Measurements from ENCODE around the gene ZNF18. TPM values are rescaled to one million over a fixed set of nuclear protein-coding genes. Genes with fewer than 3 reads are reported as not detected.

Gene ZNF18
- total and polyA plus RNA-seq, 2 of the 4 experiments (the other 2 are of a cell fraction) = 4.5 to 11.7 TPM

DNA sequence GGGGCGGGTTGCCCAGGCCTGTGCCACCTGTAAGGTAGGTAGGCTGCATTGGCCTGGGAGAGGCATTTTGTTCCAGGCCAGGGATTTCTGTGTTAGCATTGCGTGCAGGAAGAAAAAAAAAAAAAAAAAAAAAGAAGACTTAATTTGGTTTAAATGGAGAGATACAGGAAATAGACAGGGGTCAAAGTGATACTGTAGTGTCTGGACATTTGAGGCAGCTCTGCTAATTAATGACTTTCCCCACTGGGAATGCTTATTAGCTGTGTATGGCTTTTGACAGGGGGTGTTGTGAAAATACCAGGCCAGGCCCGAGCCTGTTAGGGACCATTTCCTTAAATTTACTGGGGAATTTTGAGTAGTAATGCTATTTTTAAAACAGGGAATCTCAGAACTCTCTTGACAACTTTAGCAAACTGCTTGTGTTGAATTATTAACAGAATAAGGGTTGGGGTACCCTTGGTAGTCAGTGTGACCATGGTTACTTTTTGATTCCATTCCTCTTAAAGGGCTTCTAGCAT lies 24.4 kb upstream of the ZNF18 start (continued):
- TF ChIP-seq CHD1 (IDR thresholded peaks at IDR 0.05; ENCODE audit: low read depth, low read length) = no peak

DNA sequence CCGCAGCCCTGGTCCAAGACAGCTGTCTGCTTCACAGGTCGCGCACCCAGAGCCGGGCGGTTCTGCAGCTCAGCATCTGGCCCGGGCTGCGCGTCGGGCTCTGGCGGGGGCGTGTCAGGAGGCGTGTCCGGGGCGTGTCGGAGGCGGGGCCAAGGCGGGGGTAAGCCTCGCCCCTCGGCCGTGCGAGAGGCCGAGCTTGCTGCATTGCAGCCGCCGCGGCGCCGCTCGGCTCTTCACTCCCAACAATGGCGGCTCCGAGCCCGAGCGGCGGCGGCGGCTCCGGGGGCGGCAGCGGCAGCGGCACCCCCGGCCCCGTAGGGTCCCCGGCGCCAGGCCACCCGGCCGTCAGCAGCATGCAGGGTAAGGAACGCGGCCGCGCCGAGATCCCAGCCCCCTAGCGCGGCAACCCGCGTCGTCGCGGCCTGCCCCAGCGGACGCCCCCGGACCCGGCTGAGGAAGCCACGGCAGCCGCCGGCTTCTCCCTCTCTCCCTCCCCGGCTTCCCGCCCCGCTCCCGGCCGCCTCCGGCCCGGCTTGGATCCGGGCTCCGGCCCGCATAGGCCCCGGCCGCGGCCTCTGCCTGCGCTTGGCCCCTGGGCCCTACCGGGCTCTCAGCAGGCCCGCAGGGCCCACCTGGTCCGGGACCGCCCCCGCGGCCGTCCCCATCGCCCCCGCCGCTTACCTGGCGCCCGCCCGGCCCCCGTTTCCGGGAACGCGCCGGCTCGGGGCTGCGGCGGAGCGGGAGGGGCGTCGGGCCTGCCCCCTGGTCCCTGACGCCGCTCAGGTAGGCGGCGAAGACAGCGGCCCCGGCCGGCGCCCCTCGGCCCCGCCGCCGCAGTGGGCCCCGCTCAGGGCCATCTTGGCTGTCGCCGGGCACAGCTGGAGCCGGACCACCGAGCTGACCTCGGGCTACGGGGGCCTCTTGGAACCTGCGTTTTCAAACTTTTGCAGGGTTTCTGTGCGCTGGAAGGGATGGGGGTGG lies 23.7 kb upstream of the ZNF18 start, which contains the start of gene MAP2K4:
Gene MAP2K4 (plus strand): TSS at position 236 of the 981 bp plus-strand sequence. CDS start 10 bp downstream, at position 246.
- H3K27ac ChIP-seq (ENCODE audit: insufficient read depth, low read length) = peak within 1 kb of the TSS; percentile 55
- H3K36me3 ChIP-seq (ENCODE audit: control insufficient read depth, insufficient read depth, low read length) = no peaks in the 10 kb centered on the region
- 0 out of 2 replicates have a peak within 1 kb of the TSS, but pooled peaks have one; percentile 8 for H3K56ac ChIP-seq (ENCODE audit: extremely low read depth, insufficient read depth, low read length)
- H3K9me1 ChIP-seq (ENCODE audit: insufficient read depth, low read length) = 0 out of 2 replicates have a peak, but pooled peaks cover 2% of the 10 kb centered on the region
- H2AFZ ChIP-seq (replicated peaks; ENCODE audit: low read length, poor library complexity) = peak within 1 kb of the TSS; percentile 91
- peak within 1 kb of the TSS; percentile 67 for H3K4me3 ChIP-seq (ENCODE audit: insufficient read depth, low read depth, low read length)
- peak within 1 kb of the TSS; percentile 22; the same call in 1 of the 2 replicates for H3K23ac ChIP-seq (ENCODE audit: low read depth, low read length)
- peak within 1 kb of the TSS; percentile 10 for H2BK5ac ChIP-seq (ENCODE audit: low read depth, low read length, poor library complexity, severe bottlenecking)
- H3K18ac ChIP-seq (ENCODE audit: low read depth, low read length) = 0 out of 2 replicates have a peak within 1 kb of the TSS, but pooled peaks have one; percentile 42
- no peak within 1 kb of the TSS for H2AK5ac ChIP-seq (ENCODE audit: low read depth, low read length)
- H2BK20ac ChIP-seq (ENCODE audit: low read depth, low read length) = no peak within 1 kb of the TSS
- peak within 1 kb of the TSS; percentile 96 for H3K9ac ChIP-seq (ENCODE audit: low read depth, low read length)
- no TSS peak for BruUV-seq (replicated peaks)
- no peaks in the 10 kb centered on the region for H3K9me3 ChIP-seq (ENCODE audit: control insufficient read depth, insufficient read depth, low read length)
- peak within 1 kb of the TSS; percentile 100 for H3K4me2 ChIP-seq (ENCODE audit: low read depth, low read length)
- ChIA-PET POLR2A (ENCODE audit: unreplicated experiment) (interaction anchor here (1.0 kb wide), 1 partner anchor 34 kb away, joined by 3 read pairs; no protein-coding TSS in a partner anchor), CTCF (interaction anchor here (1.0 to 1.3 kb wide), 3 partner anchors 12 to 32 kb away, joined by 3 to 4 read pairs (median 3); partner anchors contain the start of gene ZNF18)
- H4K8ac ChIP-seq (ENCODE audit: low read depth in 2 of 2, low read length in 2 of 2) = 0 out of 4 replicates have a peak within 1 kb of the TSS, but pooled peaks of 1 of the 2 experiments have one; percentile 27
- TF ChIP-seq MAZ (IDR thresholded peaks at IDR 0.05; ENCODE audit: borderline replicate concordance, low read depth, low read length) = peak; percentile 82; the same call in 1 of the 2 replicates
- no peak for TF ChIP-seq CEBPB (IDR thresholded peaks at IDR 0.05; ENCODE audit: low read depth, low read length)
- TF ChIP-seq POLR2A (IDR thresholded peaks at IDR 0.05; ENCODE audit: low read depth, low read length) = peak; percentile 94
- TF ChIP-seq BHLHE40 (IDR thresholded peaks at IDR 0.05; ENCODE audit: low read depth, low read length) = no peak
- TF ChIP-seq MXI1 (IDR thresholded peaks at IDR 0.05; ENCODE audit: borderline replicate concordance, low read depth, low read length) = peak; percentile 67; the same call in 1 of the 2 replicates
- no peak for TF ChIP-seq CHD1 (IDR thresholded peaks at IDR 0.05; ENCODE audit: low read depth, low read length)
- peaks cover 2% of the 10 kb centered on the region for H3K4me1 ChIP-seq (ENCODE audit: control insufficient read depth, insufficient read depth, low read length)
- WGBS, 2 experiments (ENCODE audit: extremely low coverage in 2 of 2, insufficient read length in 1 of 2) = 0% methylated on average over 59 of the region's 123 CpGs; no CpG with 5 or more reads in 1 of the 2 experiments
- DNase-seq (peak; percentile 84), ATAC-seq (ENCODE audit: low read depth) (peak; percentile 99)
- H2BK15ac ChIP-seq (ENCODE audit: low read depth, low read length) = no peak within 1 kb of the TSS
- no peak within 1 kb of the TSS for H4K91ac ChIP-seq (ENCODE audit: insufficient read depth, low read depth, low read length)
- in situ Hi-C loops (cut with MboI; ENCODE audit: low sequenced_read_pairs) = no loop called here
- dilution Hi-C loops (cut with HindIII; ENCODE audit: low sequenced_read_pairs, unreplicated experiment) = no loop called here
- no peak within 1 kb of the TSS for H4K5ac ChIP-seq (ENCODE audit: low read depth, low read length)
- no peak within 1 kb of the TSS; the same call in 1 of the 2 replicates for H3K4ac ChIP-seq (ENCODE audit: low read depth, low read length)
- intact Hi-C loops (cut with micrococcal nuclease) = loop anchor here (2.0 kb wide), 1 partner anchor 88 kb away; no protein-coding TSS in a partner anchor
- H2BK120ac ChIP-seq (ENCODE audit: low read depth, low read length) = no peak within 1 kb of the TSS
- H2AK9ac ChIP-seq (replicated peaks; ENCODE audit: low read depth, low read length, poor library complexity) = peak within 1 kb of the TSS; percentile 67
- peaks cover 40% of the 10 kb centered on the region; the same call in 1 of the 2 replicates for H4K20me1 ChIP-seq (ENCODE audit: insufficient read depth, low read length)
- 0 out of 2 replicates have a peak within 1 kb of the TSS, but pooled peaks have one; percentile 16 for H3K14ac ChIP-seq (replicated peaks; ENCODE audit: low read depth, low read length)
- peaks cover 3% of the 10 kb centered on the region; the same call in 1 of the 2 replicates for H3K27me3 ChIP-seq (ENCODE audit: control insufficient read depth, insufficient read depth, low read length)
- peaks cover 17 to 38% of the 10 kb centered on the region in 2 experiments for H3K79me1 ChIP-seq (ENCODE audit: low read depth in 1 of 2, low read length in 2 of 2)

Measured in IMR-90 (cell line).